HG02885 (cell line): Measurements from ENCODE around the gene SLC1A5.
"Not testable (repeated sequence)": the region's sequence is repeated elsewhere in the genome, so short reads cannot be mapped to it uniquely, and the experiment has no call there.

Source experiments
- ATAC-seq: cut with Tn5 transposase; IDR thresholded peaks from one replicate; pipeline ENCODE4 v1.9.1; 2021; ENCODE audit warnings: mild to moderate bottlenecking; ENCODE audit not compliant: unreplicated experiment, poor library complexity

SLC1A5 gene

GRCh38 chr19:46775642-46776258 is 12.6 kb downstream of the SLC1A5 start:
- no peak for ATAC-seq

- no peak for ATAC-seq
Observed at GRCh38 chr19:46773018-46773399, 15.4 kb downstream of the SLC1A5 start.

GRCh38 chr19:46772170-46773017 is 16.0 kb downstream of the SLC1A5 start:
- no peak for ATAC-seq

GRCh38 chr19:46768746-46769145 is 19.6 kb downstream of the SLC1A5 start:
- ATAC-seq, result not testable (repeated sequence)

GRCh38 chr19:46766569-46767317 is 21.7 kb downstream of the SLC1A5 start:
- ATAC-seq, result no peak

- ATAC-seq, result no peak
Observed at GRCh38 chr19:46764817-46765291, 23.5 kb downstream of the SLC1A5 start.

GRCh38 chr19:46762245-46762890 is 26.0 kb downstream of the SLC1A5 start:
- no peak for ATAC-seq

- no peak for ATAC-seq
Observed at GRCh38 chr19:46761418-46761831, 27.0 kb downstream of the SLC1A5 start.

GRCh38 chr19:46760897-46761296 is 27.5 kb downstream of the SLC1A5 start:
- not testable (repeated sequence) for ATAC-seq

GRCh38 chr19:46760363-46760762 is 28.0 kb downstream of the SLC1A5 start:
- ATAC-seq, result no peak

- no peak for ATAC-seq
Observed at GRCh38 chr19:46759817-46760333, 28.5 kb downstream of the SLC1A5 start.

GRCh38 chr19:46759206-46759605 is 29.2 kb downstream of the SLC1A5 start:
- ATAC-seq, result no peak

- no peak for ATAC-seq
Observed at GRCh38 chr19:46756544-46756888, 31.9 kb downstream of the SLC1A5 start.

GRCh38 chr19:46755853-46756543 is 32.4 kb downstream of the SLC1A5 start:
- no peak for ATAC-seq

- ATAC-seq, result no peak
Observed at GRCh38 chr19:46755077-46755852, 33.1 kb downstream of the SLC1A5 start.

- no peak for ATAC-seq
Observed at GRCh38 chr19:46753420-46754155, 34.8 kb downstream of the SLC1A5 start.

GRCh38 chr19:46748325-46749109 is 39.9 kb downstream of the SLC1A5 start:
- no peak for ATAC-seq
